GM08714 (cell line): ENCODE measurements around the gene PLXNB3.
"Not testable (repeated sequence)": the region's sequence is repeated elsewhere in the genome, so short reads cannot be mapped to it uniquely, and the experiment has no call there.

Experiments used
- H3K4me3 ChIP-seq: fragments of 200-500 bp; sonication (Bioruptor generic); 2 replicates; pipeline ENCODE4 v1.5.1; 2014; ENCODE audit warnings: mild to moderate bottlenecking, low read length, inconsistent platforms
- ZNF274 ChIP-seq: IDR thresholded peaks from 2 replicates; pipeline ENCODE4 v1.6.1; 2012; ENCODE audit warnings: mild to moderate bottlenecking, low read depth, low read length

PLXNB3 gene

GRCh38 chrX:153812220-153812619, 48.2 kb downstream of the PLXNB3 start:
- TF ChIP-seq ZNF274: no peak
- no peak overlapping the region for H3K4me3 ChIP-seq

GRCh38 chrX:153813161-153813560, 49.1 kb downstream of the PLXNB3 start:
- no peak overlapping the region for H3K4me3 ChIP-seq
- TF ChIP-seq ZNF274: no peak

GRCh38 chrX:153814591-153815315, 50.7 kb downstream of the PLXNB3 start:
- H3K4me3 ChIP-seq: no peak overlapping the region
- TF ChIP-seq ZNF274: no peak

- no peak for TF ChIP-seq ZNF274
- no peak overlapping the region for H3K4me3 ChIP-seq
Observed at GRCh38 chrX:153816831-153817690, 53.0 kb downstream of the PLXNB3 start.

- H3K4me3 ChIP-seq: not testable (repeated sequence)
Observed at GRCh38 chrX:153818064-153818463, 54.0 kb downstream of the PLXNB3 start.

- TF ChIP-seq ZNF274: no peak
- no peak overlapping the region for H3K4me3 ChIP-seq
Observed at GRCh38 chrX:153818571-153819383, 54.7 kb downstream of the PLXNB3 start.

- no peak for TF ChIP-seq ZNF274
- H3K4me3 ChIP-seq: no peak overlapping the region
Observed at GRCh38 chrX:153819384-153820040, 55.5 kb downstream of the PLXNB3 start.

GRCh38 chrX:153820601-153821000, 56.6 kb downstream of the PLXNB3 start:
- no peak for TF ChIP-seq ZNF274
- no peak overlapping the region for H3K4me3 ChIP-seq

- TF ChIP-seq ZNF274: no peak
- H3K4me3 ChIP-seq: no peak overlapping the region
Observed at GRCh38 chrX:153821066-153821465, 57.0 kb downstream of the PLXNB3 start.

- TF ChIP-seq ZNF274: no peak
- no peak overlapping the region for H3K4me3 ChIP-seq
Observed at GRCh38 chrX:153824348-153824747, 60.3 kb downstream of the PLXNB3 start.

- H3K4me3 ChIP-seq: no peak overlapping the region
- TF ChIP-seq ZNF274: no peak
Observed at GRCh38 chrX:153825042-153825441, 61.0 kb downstream of the PLXNB3 start.
